CD4-positive, alpha-beta memory T cell (primary cell): Measurements from ENCODE around the gene AIF1L. TPM values are rescaled to one million over a fixed set of nuclear protein-coding genes. Genes with fewer than 3 reads are reported as not detected.

Source experiments
- CTCF ChIA-PET: fragments of 350-600 bp; sonication (Branson Sonifier 250); formaldehyde crosslinking; loops from one replicate; lab custom pipeline; 2021; ENCODE audit warnings: inconsistent platforms; ENCODE audit not compliant: partially characterized antibody; lab: Charles Lee
- POLR2A ChIA-PET: fragments of 350-600 bp; sonication (Branson Sonifier 250); formaldehyde crosslinking; loops from one replicate; lab custom pipeline; 2021; ENCODE audit not compliant: partially characterized antibody; lab: Charles Lee
- DNase-seq, 5 donors: peaks; one replicate each; pipeline versions ENCODE4 v3.0.0 to v3.0.0-alpha.2; 2020 to 2022; ENCODE audit warnings: mixed read lengths in 1 of 5
- H3K27ac ChIP-seq: one replicate; pipeline ENCODE4 v1.7.0; 2013; ENCODE audit warnings: low read depth, low read length
- H3K27me3 ChIP-seq: 2 replicates; pipeline ENCODE4 v1.7.0; 2013; ENCODE audit warnings: mild to moderate bottlenecking, low read length, moderate library complexity; ENCODE audit not compliant: insufficient read depth
- H3K36me3 ChIP-seq: 2 replicates; pipeline ENCODE4 v1.7.0; 2013; ENCODE audit warnings: mild to moderate bottlenecking, low read length, moderate library complexity; ENCODE audit not compliant: insufficient read depth
- H3K4me1 ChIP-seq: 2 replicates; pipeline ENCODE4 v1.7.0; 2013; ENCODE audit warnings: mild to moderate bottlenecking, low read length, moderate library complexity; ENCODE audit not compliant: insufficient read depth
- H3K4me3 ChIP-seq, 2 donors: one replicate each; pipeline ENCODE4 v1.7.0; 2013; ENCODE audit warnings: low read length in 2 of 2, mild to moderate bottlenecking in 1 of 2
- H3K9me3 ChIP-seq, 2 donors: one replicate each; pipeline ENCODE4 v1.7.0; 2013; ENCODE audit warnings: low read length in 2 of 2, control low read depth in 1 of 2; ENCODE audit not compliant: control insufficient read depth in 1 of 2
- H3K27ac Mint-ChIP-seq, 7 donors: one replicate each; pipeline ENCODE4 v1.8.0; 2020 to 2021; ENCODE audit warnings: mixed read lengths in 7 of 7, mild to moderate bottlenecking in 6 of 7, inconsistent platforms in 3 of 7, moderate library complexity in 3 of 7
- H3K27me3 Mint-ChIP-seq, 2 donors: one replicate each; pipeline ENCODE4 v1.8.0; 2020 to 2021; ENCODE audit warnings: mixed read lengths in 2 of 2
- H3K36me3 Mint-ChIP-seq, 2 donors: one replicate each; pipeline ENCODE4 v1.8.0; 2020 to 2021; ENCODE audit warnings: mixed read lengths in 2 of 2, inconsistent platforms in 1 of 2, mild to moderate bottlenecking in 1 of 2
- H3K4me1 Mint-ChIP-seq, 4 donors: one replicate each; pipeline ENCODE4 v1.8.0; 2020 to 2021; ENCODE audit warnings: mixed read lengths in 4 of 4, mild to moderate bottlenecking in 1 of 4
- H3K4me3 Mint-ChIP-seq, 8 donors: one replicate each; pipeline ENCODE4 v1.8.0; 2020 to 2021; ENCODE audit warnings: mixed read lengths in 8 of 8, mild to moderate bottlenecking in 7 of 8, moderate library complexity in 6 of 8, inconsistent platforms in 3 of 8
- H3K9me3 Mint-ChIP-seq, 8 donors: one replicate each; pipeline ENCODE4 v1.8.0; 2020 to 2021; ENCODE audit warnings: mixed read lengths in 8 of 8, mild to moderate bottlenecking in 5 of 8, inconsistent platforms in 3 of 8, moderate library complexity in 1 of 8
- intact Hi-C: fragments of 100-400 bp; cut with micrococcal nuclease; formaldehyde crosslinking; loops from one replicate; pipeline ENCODE4 v1.15.1; 2023
- polyA plus RNA-seq, 2 donors: library from polyadenylated mRNA; unstranded; fragments of 300-500 nt; fragmentation: Illumina TruSeq; gene quantifications; one replicate each; pipeline ENCODE4 v1.2.3, GENCODE V29; 2021
- total RNA-seq, 2 experiments: library from RNA; stranded (reverse); gene quantifications; one replicate each; pipeline ENCODE4 v1.2.3, GENCODE V29; 2021

Gene AIF1L
- total and polyA plus RNA-seq, 4 experiments from 2014 or later: 0.15 TPM; not detected in 3

DNA sequence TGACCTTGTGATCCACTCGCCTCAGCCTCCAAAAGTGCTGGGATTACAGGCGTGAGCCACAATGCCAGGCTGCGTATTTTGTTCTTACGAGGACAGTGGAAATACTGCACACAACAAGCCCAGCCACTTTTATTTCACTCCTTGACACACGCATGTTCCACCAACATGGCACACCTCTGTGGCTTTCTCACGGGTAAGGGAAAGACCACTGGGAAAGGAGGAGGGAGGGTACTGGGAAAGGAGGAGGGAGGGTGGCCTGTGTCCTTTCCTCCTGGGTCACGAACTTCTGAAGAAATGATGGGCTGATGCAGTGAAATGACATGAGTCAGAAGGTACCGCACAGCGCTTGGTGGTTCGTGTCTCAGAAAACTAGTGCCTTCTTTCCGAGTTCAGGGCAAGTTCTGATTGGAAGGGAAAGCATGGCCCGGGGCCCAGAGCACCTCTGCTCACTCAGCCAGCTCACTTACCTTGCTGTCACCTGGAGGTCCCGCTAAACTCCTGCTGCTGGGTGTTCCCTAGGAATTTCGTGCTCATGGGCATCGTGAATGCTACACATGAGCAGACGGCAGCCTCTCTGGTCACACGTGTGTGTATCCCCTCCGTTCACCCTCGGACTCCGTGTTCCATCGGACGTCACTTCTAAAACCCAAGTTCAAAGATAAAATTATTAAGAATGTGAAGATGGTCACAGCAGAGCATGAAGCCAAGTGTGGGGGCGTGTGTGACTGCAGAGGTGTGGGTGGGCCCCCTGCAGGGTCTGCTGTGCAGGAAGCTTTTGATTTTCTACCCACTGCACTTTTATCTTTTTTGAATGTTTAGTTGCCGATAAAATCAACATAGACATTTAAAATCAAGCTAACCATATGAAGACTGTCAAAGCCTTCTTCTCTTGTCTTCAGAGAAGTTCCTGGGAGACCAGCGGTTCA, 44.5 kb upstream of the AIF1L start:
- no peaks in the 10 kb centered on the region for H3K4me1 ChIP-seq
- CTCF ChIA-PET: no interaction called here
- POLR2A ChIA-PET: no interaction called here
- intact Hi-C loops: no loop called here
- Mint-ChIP-seq H3K4me1 (peaks cover 0 to 1% (median under 1%) of the 10 kb centered on the region in 4 donors), H3K36me3 (no peaks in the 10 kb centered on the region), H3K9me3 (no peaks in the 10 kb centered on the region), H3K27ac (no peak overlapping the region), H3K4me3 (no peak overlapping the region), H3K27me3 (peaks cover 7 to 10% of the 10 kb centered on the region in 2 donors)
- H3K27ac ChIP-seq: no peak overlapping the region
- DNase-seq: no peak
- H3K36me3 ChIP-seq: no peaks in the 10 kb centered on the region
- H3K27me3 ChIP-seq: peaks cover 4% of the 10 kb centered on the region
- no peak overlapping the region for H3K4me3 ChIP-seq
- H3K9me3 ChIP-seq: no peaks in the 10 kb centered on the region

DNA sequence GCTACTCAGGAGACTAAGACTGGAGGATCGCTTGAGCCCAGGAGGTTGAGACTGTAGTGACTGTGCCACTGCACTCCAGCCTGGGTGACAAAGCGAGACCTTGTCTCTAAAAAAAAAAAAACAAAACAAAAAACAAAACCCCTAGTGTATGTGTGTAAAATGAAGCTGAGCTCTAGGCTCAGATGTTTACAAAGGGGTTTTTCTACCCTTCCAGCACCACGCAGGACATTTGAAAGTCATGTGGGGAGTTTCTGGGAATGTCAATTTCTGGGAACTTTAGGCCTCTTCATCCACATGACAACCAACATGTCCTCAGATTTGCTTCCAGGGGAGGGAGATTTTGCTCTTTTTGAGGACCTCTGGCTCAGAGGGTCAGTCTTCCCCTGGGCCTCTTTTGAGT, 42.4 kb upstream of the AIF1L start:
- Histone ChIP-seq H3K36me3 (no peaks in the 10 kb centered on the region), H3K4me3 (no peak overlapping the region), H3K27me3 (peaks cover 4% of the 10 kb centered on the region), H3K9me3 (no peaks in the 10 kb centered on the region), H3K27ac (no peak overlapping the region), H3K4me1 (no peaks in the 10 kb centered on the region)
- ChIA-PET CTCF (interaction anchor here (0.6 to 1.1 kb wide), 4 partner anchors 10 to 1581 kb away, joined by 3 read pairs; no protein-coding TSS in a partner anchor), POLR2A (no interaction called here)
- peaks cover 3 to 7% of the 10 kb centered on the region in 2 donors for H3K27me3 Mint-ChIP-seq
- DNase-seq: no peak
- no peaks in the 10 kb centered on the region for H3K9me3 Mint-ChIP-seq
- no peak overlapping the region for H3K4me3 Mint-ChIP-seq
- no peaks in the 10 kb centered on the region for H3K4me1 Mint-ChIP-seq
- H3K27ac Mint-ChIP-seq: no peak overlapping the region
- H3K36me3 Mint-ChIP-seq: no peaks in the 10 kb centered on the region
- intact Hi-C loops: no loop called here

DNA sequence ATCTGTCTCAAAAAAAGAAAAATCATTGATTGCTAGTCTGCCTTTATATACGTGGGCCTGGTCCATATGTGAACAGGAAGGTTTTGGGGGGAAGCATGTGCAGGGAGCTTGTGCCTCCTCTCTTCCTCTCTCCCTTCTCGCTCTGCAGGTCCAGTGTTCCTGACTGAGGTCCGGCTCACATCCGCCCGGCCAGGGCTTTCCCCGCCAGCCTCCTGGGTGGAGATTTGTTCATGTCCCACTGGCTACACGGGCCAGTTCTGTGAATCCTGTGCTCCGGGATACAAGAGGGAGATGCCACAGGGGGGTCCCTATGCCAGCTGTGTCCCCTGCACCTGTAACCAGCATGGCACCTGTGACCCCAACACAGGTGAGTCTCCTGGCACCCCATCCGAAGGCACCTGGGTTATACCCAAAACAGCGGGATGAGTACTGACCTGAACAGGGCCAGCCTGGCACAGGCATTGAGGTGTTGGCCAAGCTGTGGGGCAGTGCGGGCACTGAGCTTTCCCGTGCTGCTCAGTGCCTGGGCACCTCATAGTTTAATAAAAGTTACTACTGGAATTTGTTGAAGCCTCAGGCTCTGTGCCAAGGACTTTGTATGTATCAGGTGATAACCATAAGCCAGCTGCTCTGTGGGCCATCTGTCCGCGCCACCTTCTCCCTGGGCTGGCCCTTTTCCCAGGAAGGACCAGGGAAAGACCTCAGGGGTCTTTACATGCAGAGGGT, 39.4 kb upstream of the AIF1L start:
- Histone ChIP-seq H3K4me3 (no peak overlapping the region), H3K9me3 (no peaks in the 10 kb centered on the region), H3K27ac (no peak overlapping the region), H3K27me3 (peaks cover 4% of the 10 kb centered on the region), H3K36me3 (no peaks in the 10 kb centered on the region), H3K4me1 (no peaks in the 10 kb centered on the region)
- H3K36me3 Mint-ChIP-seq: no peaks in the 10 kb centered on the region
- DNase-seq: no peak
- intact Hi-C loops: no loop called here
- ChIA-PET POLR2A (interaction anchor here (1.1 kb wide), 1 partner anchor 279 kb away, joined by 3 read pairs; no protein-coding TSS in a partner anchor), CTCF (interaction anchor here (0.6 to 3.4 kb wide), 5 partner anchors 8 to 904 kb away, joined by 3 to 25 read pairs (median 5); no protein-coding TSS in a partner anchor)
- H3K9me3 Mint-ChIP-seq: no peaks in the 10 kb centered on the region
- H3K27me3 Mint-ChIP-seq: no peaks in the 10 kb centered on the region
- H3K4me1 Mint-ChIP-seq: no peaks in the 10 kb centered on the region
- H3K4me3 Mint-ChIP-seq: no peak overlapping the region
- no peak overlapping the region for H3K27ac Mint-ChIP-seq

DNA sequence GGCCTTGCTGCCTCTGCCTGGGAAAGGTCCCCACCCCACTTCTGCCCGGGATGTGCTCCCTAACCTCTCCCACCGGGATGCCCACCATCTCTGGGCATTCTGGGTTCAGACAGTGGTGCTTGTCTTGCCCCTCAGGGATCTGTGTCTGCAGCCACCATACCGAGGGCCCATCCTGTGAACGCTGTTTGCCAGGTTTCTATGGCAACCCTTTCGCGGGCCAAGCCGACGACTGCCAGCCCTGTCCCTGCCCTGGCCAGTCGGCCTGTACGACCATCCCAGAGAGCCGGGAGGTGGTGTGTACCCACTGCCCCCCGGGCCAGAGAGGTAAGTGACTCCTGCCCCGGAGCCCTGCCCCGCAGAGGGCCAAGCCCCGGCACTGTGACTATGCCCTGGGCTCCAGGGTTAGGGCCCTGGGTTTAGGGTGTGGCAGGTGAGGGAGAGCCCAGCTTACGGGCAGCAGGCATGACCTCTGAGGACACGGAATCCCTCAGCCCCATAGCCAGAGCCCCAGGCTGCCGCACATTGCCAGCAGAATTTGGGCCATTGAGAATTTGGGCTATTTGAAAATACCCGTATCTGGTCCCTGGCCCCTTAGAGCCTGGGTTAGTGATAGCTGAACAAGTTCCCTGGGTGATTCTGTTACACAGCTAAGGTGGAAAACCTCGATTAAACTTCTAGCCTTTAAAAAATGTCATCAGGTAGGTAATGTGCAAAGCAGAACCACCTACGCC, 35.3 kb upstream of the AIF1L start:
- no peaks in the 10 kb centered on the region for H3K9me3 ChIP-seq
- Mint-ChIP-seq H3K4me3 (no peak overlapping the region), H3K27ac (no peak overlapping the region), H3K27me3 (peaks cover 0 to 3% of the 10 kb centered on the region in 2 donors), H3K36me3 (no peaks in the 10 kb centered on the region), H3K4me1 (no peaks in the 10 kb centered on the region), H3K9me3 (no peaks in the 10 kb centered on the region)
- no peaks in the 10 kb centered on the region for H3K4me1 ChIP-seq
- intact Hi-C loops: no loop called here
- no peak overlapping the region for H3K4me3 ChIP-seq
- POLR2A ChIA-PET: no interaction called here
- H3K27ac ChIP-seq: no peak overlapping the region
- DNase-seq: no peak
- no peaks in the 10 kb centered on the region for H3K36me3 ChIP-seq
- CTCF ChIA-PET: interaction anchor here (0.8 to 1.3 kb wide), 3 partner anchors 11 to 16 kb away, joined by 3 read pairs; no protein-coding TSS in a partner anchor
- no peaks in the 10 kb centered on the region for H3K27me3 ChIP-seq

DNA sequence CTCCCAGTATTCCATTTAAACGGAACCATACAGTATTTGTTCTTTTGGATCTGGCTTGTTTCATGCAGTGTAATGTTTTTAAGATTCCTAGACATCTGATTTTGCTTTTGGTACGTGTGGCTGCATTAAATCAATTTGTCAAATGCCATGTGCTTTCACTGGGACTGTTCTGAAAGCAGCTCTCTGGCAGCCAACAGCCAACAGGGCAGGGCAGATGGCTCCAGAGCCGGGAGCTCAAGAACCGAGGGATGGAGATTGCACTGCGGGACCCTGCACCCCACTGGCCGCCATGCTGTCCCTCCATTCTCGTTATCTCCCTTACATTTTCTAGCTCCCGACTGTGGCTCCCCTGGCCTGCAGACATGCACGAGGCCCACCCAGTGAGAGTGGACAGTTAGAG, 33.4 kb upstream of the AIF1L start:
- no peak for DNase-seq
- no peaks in the 10 kb centered on the region for H3K9me3 ChIP-seq
- H3K27ac Mint-ChIP-seq: no peak overlapping the region
- POLR2A ChIA-PET: no interaction called here
- CTCF ChIA-PET: interaction anchor here (0.6 to 2.4 kb wide), 2 partner anchors 17 to 362 kb away, joined by 3 to 8 read pairs; no protein-coding TSS in a partner anchor
- no peaks in the 10 kb centered on the region for H3K4me1 Mint-ChIP-seq
- no peaks in the 10 kb centered on the region for H3K27me3 ChIP-seq
- H3K36me3 Mint-ChIP-seq: no peaks in the 10 kb centered on the region
- no peak overlapping the region for H3K4me3 ChIP-seq
- no peak overlapping the region for H3K4me3 Mint-ChIP-seq
- H3K27ac ChIP-seq: no peak overlapping the region
- no peaks in the 10 kb centered on the region for H3K36me3 ChIP-seq
- no peaks in the 10 kb centered on the region for H3K9me3 Mint-ChIP-seq
- H3K27me3 Mint-ChIP-seq: peaks cover 0 to 3% of the 10 kb centered on the region in 2 donors
- H3K4me1 ChIP-seq: no peaks in the 10 kb centered on the region
- intact Hi-C loops: no loop called here

DNA sequence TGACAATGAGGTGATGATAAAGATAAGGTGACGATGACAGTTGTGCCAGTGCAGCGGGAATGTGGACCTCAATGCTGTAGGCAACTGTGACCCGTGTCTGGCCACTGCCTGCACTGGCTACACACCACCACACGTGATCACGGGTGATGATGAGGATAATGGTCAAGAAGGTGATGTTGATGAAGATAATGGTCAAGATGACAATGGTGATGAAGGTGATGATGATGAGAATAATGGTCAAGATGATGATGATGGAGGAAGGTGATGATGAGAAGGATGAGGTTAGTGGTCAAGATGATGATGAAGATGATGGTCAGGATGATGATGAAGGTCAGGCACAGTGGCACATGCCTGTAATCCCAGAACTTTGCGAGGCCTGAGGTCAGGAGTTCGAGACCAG, 30.7 kb upstream of the AIF1L start:
- intact Hi-C loops: no loop called here
- H3K9me3 Mint-ChIP-seq: no peaks in the 10 kb centered on the region
- peaks cover under 1 to 3% of the 10 kb centered on the region in 2 donors for H3K27me3 Mint-ChIP-seq
- DNase-seq: no peak
- ChIA-PET POLR2A (no interaction called here), CTCF (interaction anchor here (1.1 kb wide), 1 partner anchor 19 kb away, joined by 7 read pairs; no protein-coding TSS in a partner anchor)
- Histone ChIP-seq H3K9me3 (no peaks in the 10 kb centered on the region), H3K4me3 (no peak overlapping the region), H3K36me3 (no peaks in the 10 kb centered on the region), H3K27me3 (peaks cover 4% of the 10 kb centered on the region), H3K27ac (no peak overlapping the region), H3K4me1 (no peaks in the 10 kb centered on the region)
- no peaks in the 10 kb centered on the region for H3K36me3 Mint-ChIP-seq
- no peaks in the 10 kb centered on the region for H3K4me1 Mint-ChIP-seq
- no peak overlapping the region for H3K4me3 Mint-ChIP-seq
- peak overlapping the region in 1 of 7 donors; percentile 80 for H3K27ac Mint-ChIP-seq
